ENCODE measurements around the gene MEGF9.
A peak's percentile ranks its signal among the peaks of the same experiment; 100 is the strongest.

Gene MEGF9

DNA sequence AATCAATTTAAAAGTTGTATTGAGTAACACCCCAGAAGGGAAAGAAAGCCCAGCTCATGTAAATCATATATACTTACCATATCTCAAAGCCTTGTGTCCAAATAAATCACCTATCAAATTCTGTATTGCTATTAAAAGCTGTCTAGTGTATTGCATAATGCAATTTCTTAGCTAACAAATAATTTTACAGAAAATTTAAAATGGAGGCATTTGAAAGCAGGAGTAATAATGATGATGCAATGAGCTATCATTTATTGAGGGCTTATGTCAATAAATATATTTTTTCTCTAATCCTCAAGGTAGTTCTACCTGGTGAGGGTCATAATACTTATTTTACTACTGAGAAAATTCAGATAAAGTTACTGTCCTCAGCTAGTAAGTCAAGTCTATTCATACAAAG, 91.5 kb downstream of the MEGF9 start:
- no peak for TF ChIP-seq PAX5 (IDR thresholded peaks at IDR 0.05; ENCODE audit: insufficient read depth, low read length, severe bottlenecking)
- no peak for TF ChIP-seq POLR2AphosphoS5 (IDR thresholded peaks at IDR 0.05; ENCODE audit: low read depth, low read length)
- TF ChIP-seq POLR2A (IDR thresholded peaks at IDR 0.05; ENCODE audit: low read depth, low read length), result no peak
- no peak for TF ChIP-seq TAF1 (IDR thresholded peaks at IDR 0.05; ENCODE audit: low read depth, low read length)
- no peak for TF ChIP-seq SPI1 (IDR thresholded peaks at IDR 0.05; ENCODE audit: low read depth, low read length)
- no peak for TF ChIP-seq POU2F2 (IDR thresholded peaks at IDR 0.05; ENCODE audit: low read depth, low read length)
- FAIRE-seq (no peak), DNase-seq (ENCODE audit: insufficient read length, low spot score) (no peak)

GRCh38 chr9:120621941-120622340, 92.3 kb downstream of the MEGF9 start:
- TF ChIP-seq POU2F2 (IDR thresholded peaks at IDR 0.05; ENCODE audit: low read depth, low read length) (no peak), POLR2A (IDR thresholded peaks at IDR 0.05; ENCODE audit: low read depth, low read length) (no peak), TAF1 (IDR thresholded peaks at IDR 0.05; ENCODE audit: low read depth, low read length) (no peak), PAX5 (IDR thresholded peaks at IDR 0.05; ENCODE audit: insufficient read depth, low read length, severe bottlenecking) (no peak), POLR2AphosphoS5 (IDR thresholded peaks at IDR 0.05; ENCODE audit: low read depth, low read length) (no peak), SPI1 (IDR thresholded peaks at IDR 0.05; ENCODE audit: low read depth, low read length) (no peak)
- FAIRE-seq (no peak), DNase-seq (ENCODE audit: insufficient read length, low spot score) (no peak)

GRCh38 chr9:120619751-120620655, 94.3 kb downstream of the MEGF9 start:
- DNase-seq (ENCODE audit: insufficient read length, low spot score), result peak; percentile 13
- FAIRE-seq, result peak; percentile 76
- TF ChIP-seq POU2F2 (IDR thresholded peaks at IDR 0.05; ENCODE audit: low read depth, low read length) (no peak), SPI1 (IDR thresholded peaks at IDR 0.05; ENCODE audit: low read depth, low read length) (no peak), POLR2A (IDR thresholded peaks at IDR 0.05; ENCODE audit: low read depth, low read length) (no peak), PAX5 (IDR thresholded peaks at IDR 0.05; ENCODE audit: insufficient read depth, low read length, severe bottlenecking) (no peak), POLR2AphosphoS5 (IDR thresholded peaks at IDR 0.05; ENCODE audit: low read depth, low read length) (no peak), TAF1 (IDR thresholded peaks at IDR 0.05; ENCODE audit: low read depth, low read length) (no peak)

DNA sequence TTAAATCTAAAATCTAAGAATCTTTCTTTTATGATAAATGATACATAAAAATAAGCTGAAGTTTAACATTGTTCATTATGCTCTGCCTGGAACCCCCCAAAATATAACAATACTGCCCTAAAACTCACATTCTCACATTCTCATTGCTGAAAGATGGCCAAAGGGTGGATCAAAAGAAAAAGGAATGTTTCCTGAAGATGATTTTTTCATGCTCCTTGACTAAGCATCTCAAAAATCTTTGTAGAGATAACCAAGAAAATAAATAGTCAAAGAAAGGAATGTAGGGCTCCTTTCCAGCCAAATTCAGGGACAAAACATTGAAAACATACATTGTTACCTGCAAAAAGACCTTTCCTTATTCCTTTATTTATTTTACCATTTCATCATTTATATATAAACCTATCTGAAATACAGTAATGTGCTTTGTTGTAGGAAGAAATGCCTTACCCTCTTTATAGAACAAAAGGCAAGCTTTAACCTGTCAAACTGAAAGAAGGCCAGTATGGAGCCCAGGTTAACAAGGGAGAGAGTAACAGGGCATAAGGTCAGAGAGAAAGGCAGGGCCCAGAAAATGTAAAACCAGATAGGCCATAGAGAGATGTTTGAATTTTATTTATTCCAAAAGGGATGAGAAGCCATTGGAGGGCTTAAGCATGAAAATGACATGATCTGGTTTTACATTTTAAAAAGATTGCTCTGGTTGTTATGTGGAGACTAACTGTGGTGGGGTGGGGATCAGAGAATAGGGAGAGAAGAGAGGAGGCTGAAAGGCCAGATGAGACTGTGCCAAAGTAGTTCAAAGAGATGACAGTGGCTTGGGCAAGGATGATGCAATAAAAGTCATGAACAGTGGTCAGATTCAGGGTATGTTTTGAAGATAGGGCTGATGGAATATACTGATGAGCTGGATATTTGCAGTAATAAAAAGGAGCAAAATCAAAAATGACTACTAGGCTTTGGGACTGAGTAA, 97.0 kb downstream of the MEGF9 start:
- FAIRE-seq, result no peak
- no peak for TF ChIP-seq POLR2A (IDR thresholded peaks at IDR 0.05; ENCODE audit: low read depth, low read length)
- TF ChIP-seq PAX5 (IDR thresholded peaks at IDR 0.05; ENCODE audit: insufficient read depth, low read length, severe bottlenecking), result no peak
- no peak for TF ChIP-seq POU2F2 (IDR thresholded peaks at IDR 0.05; ENCODE audit: low read depth, low read length)
- TF ChIP-seq SPI1 (IDR thresholded peaks at IDR 0.05; ENCODE audit: low read depth, low read length), result no peak
- no peak for TF ChIP-seq TAF1 (IDR thresholded peaks at IDR 0.05; ENCODE audit: low read depth, low read length)
- no peak for TF ChIP-seq POLR2AphosphoS5 (IDR thresholded peaks at IDR 0.05; ENCODE audit: low read depth, low read length)
- DNase-seq (ENCODE audit: insufficient read length, low spot score), result no peak

DNA sequence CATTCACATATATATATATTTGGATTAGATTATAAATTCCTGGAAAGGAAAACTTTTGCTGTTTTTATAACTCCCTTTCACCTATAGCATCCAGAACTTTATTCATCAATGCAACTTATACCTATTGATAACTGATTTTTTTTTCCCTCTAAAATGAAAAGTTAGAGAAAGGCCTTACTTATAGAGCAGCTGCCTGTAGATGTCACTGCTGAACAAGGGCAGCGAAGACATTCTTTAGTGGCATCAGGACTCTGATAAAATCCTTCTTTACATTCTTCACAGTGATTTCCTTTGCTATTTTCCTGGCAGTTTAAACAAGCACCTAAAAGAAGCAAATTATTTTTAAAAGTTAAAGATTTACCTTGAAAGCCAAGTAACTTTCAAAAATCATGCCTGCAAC, 102.1 kb downstream of the MEGF9 start:
- DNase-seq (ENCODE audit: insufficient read length, low spot score) (no peak), FAIRE-seq (no peak)
- TF ChIP-seq POU2F2 (IDR thresholded peaks at IDR 0.05; ENCODE audit: low read depth, low read length) (no peak), PAX5 (IDR thresholded peaks at IDR 0.05; ENCODE audit: insufficient read depth, low read length, severe bottlenecking) (no peak), TAF1 (IDR thresholded peaks at IDR 0.05; ENCODE audit: low read depth, low read length) (no peak), POLR2AphosphoS5 (IDR thresholded peaks at IDR 0.05; ENCODE audit: low read depth, low read length) (no peak), SPI1 (IDR thresholded peaks at IDR 0.05; ENCODE audit: low read depth, low read length) (no peak), POLR2A (IDR thresholded peaks at IDR 0.05; ENCODE audit: low read depth, low read length) (no peak)

DNA sequence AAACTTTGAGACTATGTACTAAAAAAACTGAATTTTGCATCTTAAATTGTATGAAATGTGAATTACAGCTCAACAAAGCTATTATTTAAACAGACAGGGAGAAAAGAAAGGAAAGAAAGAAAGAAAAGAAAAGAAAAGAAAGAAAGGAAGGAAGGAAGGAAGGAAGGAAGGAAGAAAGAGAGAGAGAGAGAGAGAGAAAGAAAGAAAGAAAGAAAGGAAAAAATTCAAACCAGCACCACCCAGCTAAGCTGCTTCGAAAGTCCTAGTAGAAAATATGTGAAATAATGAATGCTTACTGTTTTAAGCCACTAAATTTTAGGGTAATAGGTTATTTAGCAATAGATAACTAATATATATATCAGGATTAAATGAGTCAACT, 102.6 kb downstream of the MEGF9 start:
- DNase-seq (ENCODE audit: insufficient read length, low spot score), result no peak
- no peak for TF ChIP-seq POU2F2 (IDR thresholded peaks at IDR 0.05; ENCODE audit: low read depth, low read length)
- TF ChIP-seq POLR2AphosphoS5 (IDR thresholded peaks at IDR 0.05; ENCODE audit: low read depth, low read length), result no peak
- no peak for TF ChIP-seq PAX5 (IDR thresholded peaks at IDR 0.05; ENCODE audit: insufficient read depth, low read length, severe bottlenecking)
- no peak for TF ChIP-seq TAF1 (IDR thresholded peaks at IDR 0.05; ENCODE audit: low read depth, low read length)
- TF ChIP-seq SPI1 (IDR thresholded peaks at IDR 0.05; ENCODE audit: low read depth, low read length), result no peak
- no peak for TF ChIP-seq POLR2A (IDR thresholded peaks at IDR 0.05; ENCODE audit: low read depth, low read length)
- no peak for FAIRE-seq

- DNase-seq (ENCODE audit: insufficient read length, low spot score) (no peak), FAIRE-seq (no peak)
- TF ChIP-seq POU2F2 (IDR thresholded peaks at IDR 0.05; ENCODE audit: low read depth, low read length) (no peak), PAX5 (IDR thresholded peaks at IDR 0.05; ENCODE audit: insufficient read depth, low read length, severe bottlenecking) (no peak), POLR2A (IDR thresholded peaks at IDR 0.05; ENCODE audit: low read depth, low read length) (no peak), POLR2AphosphoS5 (IDR thresholded peaks at IDR 0.05; ENCODE audit: low read depth, low read length) (no peak), TAF1 (IDR thresholded peaks at IDR 0.05; ENCODE audit: low read depth, low read length) (no peak), SPI1 (IDR thresholded peaks at IDR 0.05; ENCODE audit: low read depth, low read length) (no peak)
Observed at GRCh38 chr9:120610975-120611689, 103.1 kb downstream of the MEGF9 start.

- DNase-seq (ENCODE audit: insufficient read length, low spot score) (no peak), FAIRE-seq (no peak)
- no peak for TF ChIP-seq POLR2A (IDR thresholded peaks at IDR 0.05; ENCODE audit: low read depth, low read length)
Observed at GRCh38 chr9:120609636-120610035, 104.6 kb downstream of the MEGF9 start.

Measured in GM12891 (cell line).